ENCODE data around the gene MOV10L1. TPM values are rescaled to one million over a fixed set of nuclear protein-coding genes. Genes with fewer than 3 reads are reported as not detected.
"Not testable (repeated sequence)": the region's sequence is repeated elsewhere in the genome, so short reads cannot be mapped to it uniquely, and the experiment has no call there.

Gene MOV10L1
- total RNA-seq, 3 donors from 2014 or later, result 0.16 to 0.44 (median 0.33) TPM

DNA sequence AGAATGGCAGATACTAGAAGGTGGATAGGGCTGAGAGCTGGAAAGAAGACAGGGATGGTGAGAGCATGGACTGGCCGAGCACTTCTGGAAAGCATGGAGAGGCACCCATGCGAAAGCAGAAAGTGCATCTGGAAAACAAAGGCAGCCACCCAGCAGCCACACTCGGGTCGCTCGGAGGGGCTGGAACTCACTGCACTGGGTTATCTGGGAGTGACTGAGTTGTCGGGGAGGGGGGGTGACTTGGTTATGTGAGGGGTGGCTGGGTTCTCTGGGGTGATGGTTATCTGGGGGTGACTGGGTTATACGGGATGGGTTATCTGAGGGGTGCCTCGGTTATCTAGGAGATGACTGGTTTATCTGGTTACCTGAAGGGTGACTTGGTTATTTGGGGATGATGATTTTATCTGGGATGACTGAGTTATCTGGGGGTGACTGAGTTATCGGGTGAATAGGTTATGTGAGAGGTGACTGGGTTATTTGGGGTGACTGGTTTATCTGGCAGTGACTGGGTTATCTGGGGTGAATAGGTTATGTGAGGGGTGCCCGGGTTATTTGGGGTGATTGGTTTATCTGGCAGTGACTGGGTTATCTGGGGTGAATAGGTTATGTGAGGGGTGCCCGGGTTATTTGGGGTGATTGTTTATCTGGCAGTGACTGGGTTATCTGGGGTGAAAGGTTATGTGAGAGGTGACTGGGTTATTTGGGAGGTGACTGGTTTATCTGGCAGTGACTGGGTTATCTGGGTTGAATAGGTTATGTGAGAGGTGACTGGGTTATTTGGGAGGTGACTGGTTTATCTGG lies 78.1 kb downstream of the MOV10L1 start:
- no peak overlapping the region for H3K4me3 ChIP-seq
- TF ChIP-seq, protein P1, sequence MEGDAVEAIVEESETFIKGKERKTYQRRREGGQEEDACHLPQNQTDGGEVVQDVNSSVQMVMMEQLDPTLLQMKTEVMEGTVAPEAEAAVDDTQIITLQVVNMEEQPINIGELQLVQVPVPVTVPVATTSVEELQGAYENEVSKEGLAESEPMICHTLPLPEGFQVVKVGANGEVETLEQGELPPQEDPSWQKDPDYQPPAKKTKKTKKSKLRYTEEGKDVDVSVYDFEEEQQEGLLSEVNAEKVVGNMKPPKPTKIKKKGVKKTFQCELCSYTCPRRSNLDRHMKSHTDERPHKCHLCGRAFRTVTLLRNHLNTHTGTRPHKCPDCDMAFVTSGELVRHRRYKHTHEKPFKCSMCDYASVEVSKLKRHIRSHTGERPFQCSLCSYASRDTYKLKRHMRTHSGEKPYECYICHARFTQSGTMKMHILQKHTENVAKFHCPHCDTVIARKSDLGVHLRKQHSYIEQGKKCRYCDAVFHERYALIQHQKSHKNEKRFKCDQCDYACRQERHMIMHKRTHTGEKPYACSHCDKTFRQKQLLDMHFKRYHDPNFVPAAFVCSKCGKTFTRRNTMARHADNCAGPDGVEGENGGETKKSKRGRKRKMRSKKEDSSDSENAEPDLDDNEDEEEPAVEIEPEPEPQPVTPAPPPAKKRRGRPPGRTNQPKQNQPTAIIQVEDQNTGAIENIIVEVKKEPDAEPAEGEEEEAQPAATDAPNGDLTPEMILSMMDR (IDR thresholded peaks at IDR 0.05), result no peak
- TF ChIP-seq POLR2A (IDR thresholded peaks at IDR 0.05) (no peak), POLR2AphosphoS5 (IDR thresholded peaks at IDR 0.05) (no peak)
- H3K36me3 ChIP-seq, result no peaks in the 10 kb centered on the region
- H3K9me3 ChIP-seq, result no peaks in the 10 kb centered on the region
- intact Hi-C loops (cut with DNase I; ENCODE audit: low total_unique reads), result no loop called here
- no peak for DNase-seq (ENCODE audit: low spot score in 2 of 2)
- H3K4me1 ChIP-seq, result no peaks in the 10 kb centered on the region
- H3K27ac ChIP-seq, result no peak overlapping the region
- H3K27me3 ChIP-seq, result no peaks in the 10 kb centered on the region

DNA sequence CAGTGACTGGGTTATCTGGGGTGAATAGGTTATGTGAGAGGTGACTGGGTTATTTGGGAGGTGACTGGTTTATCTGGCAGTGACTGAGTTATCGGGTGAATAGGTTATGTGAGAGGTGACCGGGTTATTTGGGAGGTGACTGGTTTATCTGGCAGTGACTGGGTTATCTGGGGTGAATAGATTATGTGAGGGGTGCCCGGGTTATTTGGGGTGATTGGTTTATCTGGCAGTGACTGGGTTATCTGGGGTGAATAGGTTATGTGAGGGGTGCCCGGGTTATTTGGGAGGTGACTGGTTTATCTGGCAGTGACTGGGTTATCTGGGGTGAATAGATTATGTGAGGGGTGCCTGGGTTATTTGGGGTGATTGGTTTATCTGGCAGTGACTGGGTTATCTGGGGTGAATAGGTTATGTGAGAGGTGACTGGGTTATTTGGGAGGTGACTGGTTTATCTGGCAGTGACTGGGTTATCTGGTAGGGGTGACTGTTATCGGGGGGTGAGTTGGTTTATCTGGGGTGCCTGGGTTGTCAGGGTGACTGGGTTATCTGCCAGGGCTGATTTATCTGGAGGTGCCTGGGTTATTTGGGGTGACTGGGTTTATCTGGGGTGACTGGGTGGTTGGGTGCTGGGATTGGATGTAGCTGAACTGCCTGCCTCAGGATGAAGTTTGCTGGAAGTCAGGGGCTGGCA lies 78.8 kb downstream of the MOV10L1 start:
- intact Hi-C loops (cut with DNase I; ENCODE audit: low total_unique reads); H3K27ac ChIP-seq; H3K9me3 ChIP-seq; H3K4me1 ChIP-seq; DNase-seq (ENCODE audit: low spot score in 2 of 2); H3K4me3 ChIP-seq; H3K36me3 ChIP-seq; H3K27me3 ChIP-seq: not testable (repeated sequence)

DNA sequence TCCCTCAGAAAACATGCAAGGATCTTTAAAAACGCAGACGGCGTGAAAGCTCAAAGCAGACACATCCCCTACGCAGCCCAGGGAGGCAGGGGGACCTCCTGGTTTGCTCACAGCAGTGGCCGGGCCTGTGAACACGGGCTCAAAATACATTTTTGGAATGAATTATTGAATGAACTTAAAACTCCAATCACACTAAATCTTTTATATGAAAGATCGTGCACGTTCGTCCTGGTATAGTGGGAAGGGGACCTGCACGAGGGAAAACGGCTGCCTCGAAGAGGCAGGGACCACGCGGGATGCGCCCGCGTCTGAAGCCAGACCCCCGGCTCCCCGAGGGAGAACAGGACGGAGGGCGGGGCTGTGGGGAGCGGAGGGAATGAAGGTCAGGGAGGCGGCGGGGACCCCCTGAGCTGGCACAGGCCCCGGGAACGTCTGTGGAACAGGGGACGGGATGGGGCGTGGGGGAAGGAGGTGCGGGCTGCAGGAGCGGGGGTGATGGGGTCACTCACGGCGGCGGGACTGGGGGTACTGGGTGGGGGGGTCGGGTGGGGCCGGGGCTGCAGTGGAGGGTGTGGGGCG lies 79.5 kb downstream of the MOV10L1 start:
- TF ChIP-seq POLR2AphosphoS5 (IDR thresholded peaks at IDR 0.05) (no peak), POLR2A (IDR thresholded peaks at IDR 0.05) (no peak)
- TF ChIP-seq, protein P1 (IDR thresholded peaks at IDR 0.05), result no peak
- Histone ChIP-seq H3K36me3 (no peaks in the 10 kb centered on the region), H3K9me3 (no peaks in the 10 kb centered on the region), H3K4me3 (peak overlapping the region in 2 of 3 donors; percentile 64 to 88), H3K27me3 (no peaks in the 10 kb centered on the region), H3K4me1 (no peaks in the 10 kb centered on the region), H3K27ac (no peak overlapping the region)
- intact Hi-C loops (cut with DNase I; ENCODE audit: low total_unique reads), result no loop called here
- DNase-seq (ENCODE audit: low spot score in 2 of 2), result no peak

DNA sequence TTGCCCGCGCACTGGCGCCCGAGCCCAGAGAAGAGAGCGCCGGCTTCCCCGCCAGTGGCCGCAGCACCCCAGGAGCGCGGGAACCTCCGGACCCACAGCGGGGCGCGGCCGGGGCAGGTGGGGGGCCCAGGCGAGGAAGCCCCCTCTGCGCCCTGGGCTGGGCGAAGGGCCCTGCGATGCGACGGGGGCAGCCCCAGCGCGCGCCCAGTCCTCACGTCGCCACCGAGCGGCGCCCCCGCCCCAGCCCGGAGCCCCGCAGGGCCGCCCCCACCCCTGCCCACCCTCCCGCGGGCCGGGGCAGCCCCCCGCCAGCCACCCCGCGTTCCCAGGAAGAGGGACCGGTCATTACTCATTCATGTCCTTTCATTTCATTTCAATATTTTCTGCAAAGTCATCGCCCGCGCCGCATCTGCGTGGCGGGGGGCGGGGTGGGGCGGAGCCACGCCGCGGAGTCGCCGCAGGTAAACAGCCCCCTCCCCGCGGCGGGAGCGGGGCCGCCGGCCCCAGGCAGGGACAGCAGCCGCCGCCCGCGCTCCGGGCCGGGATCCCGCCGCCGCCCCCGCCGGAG lies 80.1 kb downstream of the MOV10L1 start:
- peak overlapping the region; percentile 38 to 88 (median 64) for H3K4me3 ChIP-seq
- intact Hi-C loops (cut with DNase I; ENCODE audit: low total_unique reads), result no loop called here
- H3K4me1 ChIP-seq, result no peaks in the 10 kb centered on the region
- DNase-seq (ENCODE audit: low spot score in 2 of 2), result no peak
- H3K27ac ChIP-seq, result no peak overlapping the region
- no peaks in the 10 kb centered on the region for H3K27me3 ChIP-seq
- no peaks in the 10 kb centered on the region for H3K36me3 ChIP-seq
- TF ChIP-seq, protein P1 (IDR thresholded peaks at IDR 0.05), result no peak
- TF ChIP-seq POLR2AphosphoS5 (IDR thresholded peaks at IDR 0.05), result no peak
- no peaks in the 10 kb centered on the region for H3K9me3 ChIP-seq

DNA sequence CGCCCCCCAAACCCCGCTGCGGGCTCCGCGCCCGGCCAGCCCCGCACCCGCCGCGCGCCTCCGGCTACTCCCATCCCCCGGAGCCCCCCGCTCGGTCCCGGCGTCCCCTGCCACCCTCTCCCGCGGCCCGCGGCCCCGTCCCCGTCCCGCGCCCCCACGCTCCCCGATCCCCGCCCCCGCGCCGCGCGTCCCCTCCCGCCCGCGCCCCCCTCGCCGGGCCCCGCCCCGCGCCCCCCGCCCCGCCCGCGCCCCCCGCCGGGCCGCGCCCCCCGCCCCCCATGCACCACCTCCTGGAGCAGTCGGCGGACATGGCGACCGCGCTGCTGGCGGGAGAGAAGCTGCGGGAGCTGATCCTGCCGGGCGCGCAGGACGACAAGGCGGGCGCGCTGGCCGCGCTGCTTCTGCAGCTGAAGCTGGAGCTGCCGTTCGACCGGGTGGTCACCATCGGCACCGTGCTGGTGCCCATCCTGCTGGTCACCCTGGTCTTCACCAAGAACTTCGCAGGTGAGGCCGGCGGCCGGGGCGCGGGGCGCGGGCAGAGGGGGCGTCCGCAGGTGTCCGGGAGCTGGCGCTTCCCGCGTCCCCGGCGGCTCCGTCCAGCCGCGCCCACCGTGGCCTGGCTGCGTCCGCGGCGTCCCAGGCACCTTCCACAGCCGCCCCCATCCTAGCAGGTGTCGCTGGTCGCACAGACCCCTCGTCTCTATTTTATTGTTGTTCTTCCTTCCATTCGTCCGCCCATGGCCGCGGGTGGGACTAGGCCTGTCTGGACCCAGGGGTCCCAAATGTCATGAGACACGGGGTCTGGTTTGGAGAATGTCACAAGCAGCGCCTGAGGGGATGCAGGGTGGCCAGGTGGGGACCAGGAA lies 80.9 kb downstream of the MOV10L1 start, which contains the start of gene PANX2:
TSS of gene PANX2 (plus strand) at position 279 of the 866 bp plus-strand sequence. CDS start at position 279, 0 bp downstream.
- no peaks in the 10 kb centered on the region for H3K9me3 ChIP-seq
- H3K27me3 ChIP-seq, result no peaks in the 10 kb centered on the region
- H3K27ac ChIP-seq, result no peak within 1 kb of the TSS
- no peak for DNase-seq (ENCODE audit: low spot score in 2 of 2)
- peak within 1 kb of the TSS; percentile 38 to 88 (median 64) for H3K4me3 ChIP-seq
- intact Hi-C loops (cut with DNase I; ENCODE audit: low total_unique reads), result no loop called here
- H3K4me1 ChIP-seq, result no peaks in the 10 kb centered on the region
- H3K36me3 ChIP-seq, result no peaks in the 10 kb centered on the region
- TF ChIP-seq, protein P1 (IDR thresholded peaks at IDR 0.05), result no peak
- TF ChIP-seq POLR2A (IDR thresholded peaks at IDR 0.05), result no peak
- TF ChIP-seq POLR2AphosphoS5 (IDR thresholded peaks at IDR 0.05), result no peak

Measured in breast epithelium (tissue), 4 donors.